ENCODE results near the gene PDE11A.

- TF ChIP-seq SPI1 (IDR thresholded peaks at IDR 0.05; ENCODE audit: low read depth, low read length) (no peak), POLR2A (IDR thresholded peaks at IDR 0.05; ENCODE audit: low read depth, low read length) (no peak), TAF1 (IDR thresholded peaks at IDR 0.05; ENCODE audit: low read depth, low read length) (no peak), POLR2AphosphoS5 (IDR thresholded peaks at IDR 0.05; ENCODE audit: low read depth, low read length) (no peak), POU2F2 (IDR thresholded peaks at IDR 0.05; ENCODE audit: low read depth, low read length) (no peak), PAX5 (IDR thresholded peaks at IDR 0.05; ENCODE audit: insufficient read depth, low read length, severe bottlenecking) (no peak)
Measured at GRCh38 chr2:177889818-177890460, 182.6 kb downstream of the PDE11A start.
